GM12872 (cell line): ENCODE measurements around the gene SAC3D1.

ENCODE experiments used
- TF ChIP-seq, protein P1 (sequence below): IDR thresholded peaks from 3 replicates; pipeline ENCODE4 v1.5.1; 2011; ENCODE audit warnings: low read depth, mild to moderate bottlenecking, low read length, moderate library complexity; ENCODE audit not compliant: insufficient read depth

The SAC3D1 gene

GRCh38 chr11:65040847-65041622 lies at the start of gene SAC3D1:
Gene SAC3D1, plus strand, starts transcription at chr11:65041210. Its CDS starts 83 bp downstream, at chr11:65041293.
- TF ChIP-seq, protein P1, sequence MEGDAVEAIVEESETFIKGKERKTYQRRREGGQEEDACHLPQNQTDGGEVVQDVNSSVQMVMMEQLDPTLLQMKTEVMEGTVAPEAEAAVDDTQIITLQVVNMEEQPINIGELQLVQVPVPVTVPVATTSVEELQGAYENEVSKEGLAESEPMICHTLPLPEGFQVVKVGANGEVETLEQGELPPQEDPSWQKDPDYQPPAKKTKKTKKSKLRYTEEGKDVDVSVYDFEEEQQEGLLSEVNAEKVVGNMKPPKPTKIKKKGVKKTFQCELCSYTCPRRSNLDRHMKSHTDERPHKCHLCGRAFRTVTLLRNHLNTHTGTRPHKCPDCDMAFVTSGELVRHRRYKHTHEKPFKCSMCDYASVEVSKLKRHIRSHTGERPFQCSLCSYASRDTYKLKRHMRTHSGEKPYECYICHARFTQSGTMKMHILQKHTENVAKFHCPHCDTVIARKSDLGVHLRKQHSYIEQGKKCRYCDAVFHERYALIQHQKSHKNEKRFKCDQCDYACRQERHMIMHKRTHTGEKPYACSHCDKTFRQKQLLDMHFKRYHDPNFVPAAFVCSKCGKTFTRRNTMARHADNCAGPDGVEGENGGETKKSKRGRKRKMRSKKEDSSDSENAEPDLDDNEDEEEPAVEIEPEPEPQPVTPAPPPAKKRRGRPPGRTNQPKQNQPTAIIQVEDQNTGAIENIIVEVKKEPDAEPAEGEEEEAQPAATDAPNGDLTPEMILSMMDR: no peak

DNA sequence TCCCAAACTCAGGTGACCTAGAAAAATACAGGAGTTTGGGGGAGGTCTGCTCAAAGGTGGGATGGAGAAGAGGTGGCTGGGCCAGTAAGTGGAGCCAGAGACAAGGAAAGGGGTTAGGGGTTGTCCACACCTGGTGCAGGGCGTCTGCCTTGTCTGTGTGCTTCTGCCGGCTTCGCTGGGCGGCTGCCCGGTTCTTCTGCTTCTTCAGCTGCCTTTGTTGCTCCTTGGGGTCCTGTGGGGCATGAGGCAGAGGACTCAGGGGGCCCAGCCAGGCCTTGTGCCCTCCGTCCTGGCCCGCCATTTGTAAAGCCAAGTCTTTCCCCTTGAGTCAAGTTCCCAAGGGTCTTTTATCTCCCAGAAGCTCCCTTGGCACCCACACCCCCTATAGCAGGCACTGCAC lies 46.7 kb upstream of the SAC3D1 start:
- TF ChIP-seq, protein P1: no peak

DNA sequence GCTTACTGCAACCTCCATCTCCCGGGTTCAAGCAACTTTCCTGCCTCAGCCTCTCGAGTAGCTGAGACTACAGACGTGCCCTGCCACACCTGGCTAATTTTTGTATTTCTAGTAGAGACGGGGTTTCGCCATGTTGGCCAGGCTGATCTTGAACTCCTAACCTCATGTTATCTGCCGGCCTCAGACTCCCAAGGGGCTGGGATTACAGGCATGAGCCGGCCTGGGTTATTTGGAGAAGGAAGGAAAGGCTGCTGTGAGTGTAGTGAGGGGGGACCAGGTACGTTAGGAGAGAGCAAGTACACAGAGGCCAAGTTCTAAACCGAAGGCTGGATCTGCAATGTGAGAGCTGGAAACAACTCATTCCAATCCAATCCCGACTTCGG lies 44.7 kb upstream of the SAC3D1 start:
- TF ChIP-seq, protein P1: no peak

GRCh38 chr11:64996710-64997380 lies 44.2 kb upstream of the SAC3D1 start, which contains the start of gene BATF2:
Gene BATF2, minus strand, starts transcription at chr11:64996971. Its CDS starts 57 bp downstream, at chr11:64996914.
- TF ChIP-seq, protein P1: peak; percentile 51

GRCh38 chr11:64998141-64998540 lies 42.9 kb upstream of the SAC3D1 start:
- TF ChIP-seq, protein P1: no peak

DNA sequence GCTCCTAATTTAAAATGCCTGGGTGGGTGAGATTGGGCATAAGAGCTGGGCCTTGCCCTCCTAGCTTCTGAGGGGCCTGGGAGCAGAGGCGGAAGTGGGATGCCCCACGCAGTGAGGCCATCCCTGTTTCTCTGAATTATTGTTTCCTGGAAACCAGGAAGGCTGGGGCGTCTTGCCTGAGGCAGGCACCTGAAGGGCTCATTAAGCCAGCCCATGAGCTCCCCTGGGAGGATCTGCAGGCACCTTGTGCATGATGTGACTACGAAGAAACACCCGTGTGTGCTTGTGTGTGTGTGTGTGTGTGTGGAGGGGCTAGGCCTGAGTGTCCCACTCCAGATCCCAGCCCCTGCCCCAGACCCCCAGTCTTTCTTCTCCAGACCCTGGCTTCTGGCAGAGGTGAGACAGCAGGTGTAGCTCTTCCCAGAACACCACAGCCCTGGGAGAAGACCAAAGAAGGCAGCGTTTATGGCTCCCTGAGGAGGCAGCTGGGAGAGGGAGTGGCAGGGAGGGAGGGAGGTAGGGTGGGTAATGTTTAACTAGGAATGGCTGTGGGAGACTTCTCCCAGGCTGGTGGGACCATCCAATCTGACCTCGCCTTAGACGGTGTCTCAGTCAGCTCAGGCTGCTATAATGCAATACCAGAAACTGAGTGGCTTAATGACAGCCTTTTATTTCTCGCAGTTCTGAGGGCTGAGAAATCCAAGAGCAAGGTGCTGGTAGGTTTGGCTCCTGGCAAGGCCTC lies 42.1 kb upstream of the SAC3D1 start:
- TF ChIP-seq, protein P1: no peak

DNA sequence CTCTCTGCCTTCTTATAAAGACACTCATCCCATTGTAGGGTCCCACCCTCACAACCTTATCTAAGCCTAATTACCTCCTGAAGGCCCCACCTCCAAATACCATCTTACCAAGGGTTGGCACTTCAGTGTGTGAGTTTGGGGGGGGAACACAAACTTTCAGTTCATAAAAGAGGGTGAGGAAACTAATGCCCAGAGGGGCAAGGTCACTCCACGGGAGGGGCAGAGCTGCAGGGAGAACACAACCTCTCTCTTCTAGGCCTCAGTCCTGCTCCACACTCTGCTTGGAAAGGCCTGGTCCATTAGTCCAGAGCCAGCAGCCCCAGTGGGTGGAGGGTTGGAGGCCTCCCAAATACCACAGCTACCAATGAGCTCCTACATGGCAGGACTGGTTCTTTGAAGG lies 41.5 kb upstream of the SAC3D1 start:
- TF ChIP-seq, protein P1: no peak
